AG04450 (cell line): ENCODE results near the gene ARHGAP44. TPM values are rescaled to one million over a fixed set of nuclear protein-coding genes. Genes with fewer than 3 reads are reported as not detected.
A peak's percentile ranks its signal among the peaks of the same experiment; 100 is the strongest.

Experiments
- CTCF ChIA-PET: fragments of 300-600, 350-600 bp; formaldehyde crosslinking; extraction: SDS; loops from one replicate; lab custom pipeline; 2022; ENCODE audit warnings: antibody characterized with exemption, inconsistent platforms; lab: Charles Lee
- POLR2A ChIA-PET: fragments of 350-600 bp; formaldehyde crosslinking; extraction: SDS; loops from one replicate; lab custom pipeline; 2021; ENCODE audit warnings: antibody characterized with exemption, inconsistent platforms; lab: Yijun Ruan, JAX
- DNase-seq: peaks from one replicate; pipeline ENCODE4 v3.0.0-alpha.2; 2011; ENCODE audit warnings: low read depth, low spot score
- H3K27ac ChIP-seq: one replicate; pipeline ENCODE4 v1.5.1; 2012; ENCODE audit warnings: low read depth, low read length, control low read depth
- H3K27me3 ChIP-seq: one replicate; pipeline ENCODE4 v1.6.0; 2012; ENCODE audit warnings: low read length; ENCODE audit not compliant: control insufficient read depth, insufficient read depth
- H3K4me3 ChIP-seq: 2 replicates; pipeline ENCODE4 v1.5.1; 2011; ENCODE audit warnings: mild to moderate bottlenecking, low read depth, low read length, control low read depth
- H3K9me3 ChIP-seq: 2 replicates; pipeline ENCODE4 v1.5.1; 2012; ENCODE audit warnings: low read length; ENCODE audit not compliant: control insufficient read depth, insufficient read depth
- CTCF ChIP-seq: IDR thresholded peaks from 2 replicates; pipeline ENCODE4 v1.5.1; 2011; ENCODE audit warnings: low read depth, low read length, control low read depth, inconsistent platforms
- polyA plus RNA-seq: library from polyadenylated mRNA; depleted of rRNA; stranded (reverse); fragments of >200 nt; gene quantifications from 2 replicates; pipeline ENCODE4 v1.2.3, GENCODE V29; 2011

ARHGAP44 gene
- polyA plus RNA-seq, 1 experiment = 1.3 TPM

GRCh38 chr17:13010959-13011358 is 221.7 kb downstream of the ARHGAP44 start:
- CTCF ChIA-PET = interaction anchor here (4.9 kb wide), 1 partner anchor 8 kb away, joined by 43 read pairs; no protein-coding TSS in a partner anchor

GRCh38 chr17:13014801-13015200 is 225.5 kb downstream of the ARHGAP44 start:
- DNase-seq = no peak
- TF ChIP-seq CTCF = no peak
- Histone ChIP-seq H3K27ac (no peak overlapping the region), H3K4me3 (no peak overlapping the region), H3K9me3 (no peaks in the 10 kb centered on the region), H3K27me3 (no peaks in the 10 kb centered on the region)
- CTCF ChIA-PET = interaction anchor here (1.2 to 4.9 kb wide), 3 partner anchors 10 to 16 kb away, joined by 4 to 43 read pairs (median 21); no protein-coding TSS in a partner anchor
- POLR2A ChIA-PET = no interaction called here

More at GRCh38 chr17:13010959-13011358, 221.7 kb downstream of the ARHGAP44 start:
- no peak overlapping the region for H3K27ac ChIP-seq
- no peaks in the 10 kb centered on the region for H3K9me3 ChIP-seq
- POLR2A ChIA-PET = no interaction called here
- no peak for TF ChIP-seq CTCF
- H3K4me3 ChIP-seq = no peak overlapping the region
- DNase-seq = no peak
- H3K27me3 ChIP-seq = no peaks in the 10 kb centered on the region

GRCh38 chr17:13016881-13017654 is 227.8 kb downstream of the ARHGAP44 start:
- Histone ChIP-seq H3K27me3 (no peaks in the 10 kb centered on the region), H3K9me3 (no peaks in the 10 kb centered on the region), H3K4me3 (peak overlapping the region; percentile 89), H3K27ac (peak overlapping the region; percentile 52)
- POLR2A ChIA-PET = interaction anchor here (1.0 to 1.2 kb wide), 4 partner anchors 31 to 1020 kb away, joined by 3 to 6 read pairs (median 4); partner anchors contain the start of genes MAP2K4 and ZNF18
- no peak for DNase-seq
- no peak for TF ChIP-seq CTCF
- CTCF ChIA-PET = interaction anchor here (0.6 to 5.5 kb wide), 4 partner anchors 13 to 1229 kb away, joined by 3 to 114 read pairs (median 3); no protein-coding TSS in a partner anchor

GRCh38 chr17:13017655-13018459 is 228.6 kb downstream of the ARHGAP44 start, which contains the start of gene ELAC2:
TSS of gene ELAC2 (minus strand) at chr17:13018027. CDS start at chr17:13017947, 80 bp downstream.
- Histone ChIP-seq H3K27me3 (no peaks in the 10 kb centered on the region), H3K9me3 (no peaks in the 10 kb centered on the region), H3K27ac (peak within 1 kb of the TSS; percentile 69), H3K4me3 (peak within 1 kb of the TSS; percentile 89)
- CTCF ChIA-PET = interaction anchor here (1.1 to 5.5 kb wide), 4 partner anchors 13 to 328 kb away, joined by 3 to 114 read pairs (median 9); no protein-coding TSS in a partner anchor
- peak; percentile 98 for DNase-seq
- POLR2A ChIA-PET = interaction anchor here (0.6 to 1.2 kb wide), 8 partner anchors 9 to 1021 kb away, joined by 3 to 6 read pairs (median 4); partner anchors contain the start of genes MAP2K4 and ZNF18
- no peak for TF ChIP-seq CTCF
